HG03025 (cell line): ENCODE results near the gene RRAGC.
"Not testable (repeated sequence)": the region's sequence is repeated elsewhere in the genome, so short reads cannot be mapped to it uniquely, and the experiment has no call there.

ENCODE experiments used
- ATAC-seq: cut with Tn5 transposase; IDR thresholded peaks from one replicate; pipeline ENCODE4 v1.9.1; 2021; ENCODE audit warnings: mild to moderate bottlenecking, moderate library complexity; ENCODE audit not compliant: unreplicated experiment, low FRiP score

The RRAGC gene

GRCh38 chr1:38818175-38818976 is 41.2 kb downstream of the RRAGC start:
- ATAC-seq: no peak

GRCh38 chr1:38817267-38818174 is 42.1 kb downstream of the RRAGC start:
- ATAC-seq: no peak

GRCh38 chr1:38815903-38816627 is 43.5 kb downstream of the RRAGC start:
- no peak for ATAC-seq

- no peak for ATAC-seq
These were observed 44.5 kb downstream of the RRAGC start for GRCh38 chr1:38814984-38815464.

GRCh38 chr1:38814444-38814983 is 45.1 kb downstream of the RRAGC start:
- ATAC-seq: no peak

GRCh38 chr1:38812981-38813380 is 46.6 kb downstream of the RRAGC start:
- ATAC-seq: no peak

- ATAC-seq: not testable (repeated sequence)
These were observed 48.1 kb downstream of the RRAGC start for GRCh38 chr1:38811466-38811865.

- no peak for ATAC-seq
These were observed 53.5 kb downstream of the RRAGC start for GRCh38 chr1:38806090-38806489.

GRCh38 chr1:38805036-38805435 is 54.5 kb downstream of the RRAGC start:
- no peak for ATAC-seq

- ATAC-seq: no peak
These were observed 55.3 kb downstream of the RRAGC start for GRCh38 chr1:38804062-38804886.

GRCh38 chr1:38803647-38804046 is 55.9 kb downstream of the RRAGC start:
- no peak for ATAC-seq

GRCh38 chr1:38800720-38801671 is 58.6 kb downstream of the RRAGC start:
- ATAC-seq: no peak

GRCh38 chr1:38793299-38793698 is 66.3 kb downstream of the RRAGC start:
- ATAC-seq: no peak

- no peak for ATAC-seq
These were observed 67.7 kb downstream of the RRAGC start for GRCh38 chr1:38791892-38792291.

GRCh38 chr1:38791164-38791515 is 68.4 kb downstream of the RRAGC start:
- ATAC-seq: no peak

GRCh38 chr1:38790422-38791163 is 69.0 kb downstream of the RRAGC start:
- ATAC-seq: no peak

GRCh38 chr1:38789498-38790169 is 69.9 kb downstream of the RRAGC start:
- ATAC-seq: no peak
